Ovary (tissue), 3 donors: ENCODE results near the gene VGLL2.

Source experiments
- CTCF ChIP-seq, 3 donors: fragments of 450-650 bp in 2 of 3; fragments of 200-600 bp in 1 of 3; IDR thresholded peaks; one replicate each; pipeline versions ENCODE4 v1.5.1 to v1.8.0; 2016 to 2022; ENCODE audit warnings: antibody characterized with exemption in 3 of 3, mild to moderate bottlenecking in 1 of 3
- POLR2A ChIP-seq: fragments of 450-650 bp; IDR thresholded peaks from one replicate; pipeline ENCODE4 v1.6.1; 2017; ENCODE audit warnings: antibody characterized with exemption, mild to moderate bottlenecking, moderate library complexity
- donor health status: DM: no; HTN: no; CAD: no.

GRCh38 chr6:117264369-117264691 lies 1.0 kb upstream of the VGLL2 start:
- TF ChIP-seq CTCF (IDR thresholded peaks at IDR 0.05) (no peak), POLR2A (no peak)
